G401.6 (cell line): ENCODE results near the gene RNU2-63P.
"Not testable (repeated sequence)": the region's sequence is repeated elsewhere in the genome, so short reads cannot be mapped to it uniquely, and the experiment has no call there.

Experiments used
- FAIRE-seq: peaks from 2 replicates; lab custom pipeline; 2012; peaks lifted over from hg19 to GRCh38; lab: Jason Lieb, UNC

RNU2-63P gene

DNA sequence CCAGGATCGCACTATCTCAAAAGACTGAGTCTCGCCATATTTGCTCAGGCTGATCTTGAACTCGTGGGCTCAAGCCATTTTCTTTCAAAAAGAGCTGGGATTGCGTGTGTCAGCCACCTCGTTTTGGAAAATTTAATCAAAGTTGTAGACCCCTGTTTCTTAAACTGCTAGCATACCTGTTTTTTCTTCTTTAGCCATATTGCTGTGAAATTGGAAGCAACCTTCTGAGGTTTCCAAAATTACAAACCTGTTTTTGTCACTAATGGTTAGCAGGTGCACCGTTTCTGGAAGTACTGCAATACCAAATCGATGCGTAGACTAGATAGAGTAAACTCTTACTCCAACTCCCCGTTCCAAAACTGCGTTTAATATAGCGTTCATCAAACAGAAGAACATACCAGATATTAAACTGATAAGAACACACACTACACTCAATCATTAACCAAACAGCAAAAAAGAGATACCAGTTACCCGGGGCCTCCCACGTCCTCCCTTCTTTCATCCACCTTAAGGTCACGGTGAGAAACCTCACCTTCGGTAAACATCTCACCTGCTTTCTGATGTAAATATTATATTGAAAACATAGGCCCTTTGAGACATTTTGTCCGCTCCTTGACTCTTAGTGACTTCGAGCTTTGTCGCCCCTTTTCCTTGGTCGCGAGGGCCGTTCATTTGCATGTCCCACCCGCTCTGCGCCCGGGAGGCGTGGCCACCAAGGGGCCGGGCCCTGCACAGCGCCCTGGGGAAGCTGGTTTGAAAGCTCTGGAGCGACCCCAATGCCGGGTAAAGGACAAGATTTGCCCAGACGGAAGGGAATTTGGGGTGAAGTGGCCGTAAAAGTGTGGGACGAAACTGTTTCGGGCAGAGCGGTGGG, at the start of gene RNU2-63P:
Gene RNU2-63P, minus strand, starts transcription at position 462 of the 874 bp plus-strand sequence.
- peak; percentile 90 for FAIRE-seq

DNA sequence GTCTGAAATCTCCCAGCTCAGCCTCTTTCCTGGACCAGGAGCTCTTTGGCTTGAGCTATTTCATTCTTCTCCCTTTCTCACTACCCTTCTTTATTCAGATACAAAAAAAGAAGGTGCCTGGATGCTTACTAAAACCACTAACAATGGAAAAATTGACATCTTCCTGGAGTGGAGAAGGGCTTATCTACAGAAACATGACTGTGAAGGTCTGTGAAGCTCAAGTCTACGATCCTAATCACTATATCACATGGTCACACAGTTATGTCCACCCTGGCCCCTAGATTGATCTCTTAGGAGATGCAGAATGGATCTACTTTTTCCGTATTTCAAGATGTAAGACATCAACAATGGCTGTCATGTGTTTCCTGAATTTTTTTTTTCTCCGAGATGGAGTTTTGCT, 44.9 kb upstream of the RNU2-63P start:
- FAIRE-seq = no peak

DNA sequence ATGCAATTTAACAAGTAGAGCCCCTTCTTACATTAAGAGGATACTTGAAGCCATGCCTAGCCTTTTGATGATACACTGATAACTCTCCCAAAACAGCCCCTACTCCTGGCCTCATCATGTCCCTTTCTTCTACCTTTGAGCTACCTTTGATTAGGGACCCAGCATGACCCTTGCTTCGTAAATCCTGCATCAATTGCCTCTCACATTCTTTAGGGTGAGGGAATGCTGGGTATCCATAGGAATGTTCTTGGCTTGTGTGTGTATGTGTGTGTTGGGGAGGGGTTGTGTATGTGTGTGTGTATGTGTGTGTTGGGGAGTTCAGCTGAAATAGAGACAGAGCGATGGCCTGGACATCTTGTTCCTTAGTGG, 44.5 kb upstream of the RNU2-63P start:
- FAIRE-seq = no peak

DNA sequence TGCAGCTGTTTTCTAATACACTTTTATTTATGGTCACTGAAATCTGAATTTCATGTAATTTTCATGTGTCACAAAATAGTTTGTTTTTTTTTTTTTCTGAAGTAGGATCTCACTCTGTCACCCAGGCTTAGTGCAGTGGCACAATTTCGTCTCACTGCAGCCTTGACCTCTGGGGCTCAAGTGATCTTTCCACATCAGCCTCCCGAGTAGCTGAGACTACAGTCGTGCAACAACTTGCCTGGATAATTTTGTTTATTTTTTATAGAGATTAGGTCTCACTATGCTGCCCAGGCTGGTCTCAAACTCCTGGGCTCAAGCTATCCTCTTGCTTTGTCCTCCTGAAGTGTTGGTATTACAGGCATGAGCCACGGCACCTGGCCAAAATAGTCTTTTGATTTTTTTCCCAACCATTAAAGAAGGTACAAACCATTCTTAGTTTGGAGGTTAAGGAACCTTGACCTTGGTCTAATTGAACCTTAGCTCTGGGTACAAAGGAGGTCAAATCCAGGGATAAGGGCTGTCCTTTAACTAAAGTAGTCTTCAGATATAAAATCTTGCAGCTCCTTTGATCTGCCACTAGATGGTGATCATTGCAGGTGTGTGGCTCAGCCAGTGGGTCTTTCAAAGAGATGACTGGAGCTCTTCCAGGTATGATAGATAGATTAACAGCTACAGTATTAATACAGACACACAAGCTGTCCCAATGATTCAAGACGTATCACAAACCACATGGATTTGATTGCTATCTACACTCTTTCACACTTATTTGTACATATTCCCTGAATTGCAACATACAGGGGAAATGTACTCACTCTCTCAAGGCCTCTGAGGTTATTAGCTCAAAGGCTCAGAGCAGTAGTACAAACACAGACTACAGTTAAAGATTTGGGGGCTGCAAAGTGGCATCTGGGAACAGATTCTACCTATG, 43.9 kb upstream of the RNU2-63P start:
- peak; percentile 60 for FAIRE-seq

DNA sequence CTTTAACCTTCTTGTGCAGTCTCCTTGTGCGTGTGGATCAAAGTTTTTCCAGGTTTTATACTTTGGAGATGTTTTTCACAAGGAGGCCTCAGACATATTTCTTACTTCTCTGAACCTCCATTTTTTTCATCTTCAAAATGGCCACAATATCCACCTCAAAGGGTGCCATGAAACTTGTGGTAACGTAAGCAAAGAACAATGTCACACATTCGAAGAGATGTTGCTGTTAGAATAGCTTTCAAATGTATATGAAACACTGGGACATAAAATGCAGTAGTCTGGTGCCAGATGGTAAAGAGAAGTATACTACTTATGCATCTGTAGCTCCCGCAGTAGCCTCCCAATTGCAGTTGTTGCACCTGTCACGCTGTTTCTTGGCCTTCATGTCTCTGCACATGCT, 41.8 kb upstream of the RNU2-63P start:
- FAIRE-seq = no peak

DNA sequence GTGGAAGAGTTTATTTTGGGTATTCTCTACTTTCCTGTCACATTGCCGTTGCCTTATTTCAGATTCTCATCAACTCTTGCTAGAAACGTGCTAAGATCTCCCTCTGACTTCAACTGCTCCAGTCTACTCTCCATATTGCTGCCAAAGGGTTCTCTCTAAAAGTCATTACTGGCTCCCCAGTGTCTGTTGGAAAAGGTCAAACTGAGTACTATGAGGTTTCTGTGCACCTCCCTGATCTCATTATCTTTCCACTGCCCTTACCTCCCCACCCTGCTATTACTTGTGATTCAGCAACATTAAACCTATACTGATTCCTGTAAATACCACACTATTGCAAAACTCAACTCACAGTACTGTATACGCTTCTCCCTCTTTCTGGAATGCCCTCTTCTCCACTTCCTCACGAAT, 41.1 kb upstream of the RNU2-63P start:
- FAIRE-seq = no peak

DNA sequence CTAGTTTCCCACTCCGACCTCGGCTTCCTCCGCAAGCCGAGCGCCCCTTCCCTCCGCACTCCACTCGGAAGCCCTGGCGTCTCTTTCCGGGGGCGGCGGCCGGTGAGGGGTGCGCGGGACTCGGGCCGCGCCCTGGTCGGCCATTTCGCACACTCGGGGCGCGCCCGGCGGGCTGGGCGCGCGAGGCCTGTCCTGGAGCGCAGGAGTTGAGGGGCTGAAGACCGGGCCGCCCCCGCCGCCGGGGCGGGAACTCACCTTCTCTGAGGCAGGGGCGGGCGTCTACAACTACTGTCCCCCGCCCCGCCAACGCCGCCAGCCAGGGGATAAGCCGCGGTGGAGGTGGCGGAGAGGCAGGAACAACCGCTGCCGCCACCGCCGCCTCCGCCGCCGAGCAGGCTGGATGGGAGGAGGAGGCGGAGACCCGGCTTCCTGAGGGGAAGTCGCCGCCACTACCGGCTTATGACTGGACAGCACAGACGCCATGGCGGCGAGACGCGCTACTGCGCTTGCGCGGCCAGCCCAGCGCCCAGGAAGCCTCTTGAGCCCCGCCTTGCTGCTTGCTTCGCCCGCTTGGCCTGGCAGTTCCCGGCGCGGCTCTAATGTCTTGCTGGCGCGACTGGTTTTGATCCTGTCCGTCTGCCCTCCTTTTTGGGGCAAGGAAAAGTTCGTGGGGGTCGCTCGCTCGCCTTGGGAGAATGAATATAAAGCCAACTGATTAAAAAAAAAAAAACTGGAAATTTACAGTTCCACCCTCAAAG, 39.2 kb upstream of the RNU2-63P start, which contains the start of gene KRCC1:
Gene KRCC1, minus strand, starts transcription at position 413 of the 758 bp plus-strand sequence. CDS start 27,220 bp downstream, outside the sequence.
- peak; percentile 66 for FAIRE-seq

DNA sequence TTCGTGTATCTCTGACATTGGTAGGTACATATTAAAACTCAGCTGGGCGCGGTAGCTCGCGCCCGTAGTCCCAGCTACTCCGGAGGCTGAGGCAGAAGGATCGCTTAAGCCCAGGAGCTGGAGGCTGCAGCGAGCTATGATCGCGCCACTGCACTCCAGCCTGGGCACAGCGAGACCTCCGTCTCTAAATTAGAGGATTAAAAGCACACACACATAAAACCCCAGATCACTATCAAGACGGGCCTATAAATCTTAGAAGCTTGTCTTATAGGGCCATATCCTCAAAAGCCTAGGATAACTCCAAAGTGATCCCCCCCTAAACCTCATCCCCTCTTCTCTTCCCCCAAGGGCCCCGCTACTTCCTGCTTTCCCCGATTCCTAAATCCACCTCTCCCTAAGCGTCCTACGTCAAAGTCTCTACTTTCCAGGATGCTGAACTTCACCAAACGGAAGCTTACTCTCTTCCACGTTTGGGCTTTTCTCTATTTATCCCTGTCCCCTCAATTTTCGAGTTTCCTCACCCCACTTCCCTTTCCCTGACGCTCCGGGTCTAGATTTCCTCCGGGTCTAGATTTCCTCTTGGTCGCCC, 38.5 kb upstream of the RNU2-63P start:
- FAIRE-seq = no peak

DNA sequence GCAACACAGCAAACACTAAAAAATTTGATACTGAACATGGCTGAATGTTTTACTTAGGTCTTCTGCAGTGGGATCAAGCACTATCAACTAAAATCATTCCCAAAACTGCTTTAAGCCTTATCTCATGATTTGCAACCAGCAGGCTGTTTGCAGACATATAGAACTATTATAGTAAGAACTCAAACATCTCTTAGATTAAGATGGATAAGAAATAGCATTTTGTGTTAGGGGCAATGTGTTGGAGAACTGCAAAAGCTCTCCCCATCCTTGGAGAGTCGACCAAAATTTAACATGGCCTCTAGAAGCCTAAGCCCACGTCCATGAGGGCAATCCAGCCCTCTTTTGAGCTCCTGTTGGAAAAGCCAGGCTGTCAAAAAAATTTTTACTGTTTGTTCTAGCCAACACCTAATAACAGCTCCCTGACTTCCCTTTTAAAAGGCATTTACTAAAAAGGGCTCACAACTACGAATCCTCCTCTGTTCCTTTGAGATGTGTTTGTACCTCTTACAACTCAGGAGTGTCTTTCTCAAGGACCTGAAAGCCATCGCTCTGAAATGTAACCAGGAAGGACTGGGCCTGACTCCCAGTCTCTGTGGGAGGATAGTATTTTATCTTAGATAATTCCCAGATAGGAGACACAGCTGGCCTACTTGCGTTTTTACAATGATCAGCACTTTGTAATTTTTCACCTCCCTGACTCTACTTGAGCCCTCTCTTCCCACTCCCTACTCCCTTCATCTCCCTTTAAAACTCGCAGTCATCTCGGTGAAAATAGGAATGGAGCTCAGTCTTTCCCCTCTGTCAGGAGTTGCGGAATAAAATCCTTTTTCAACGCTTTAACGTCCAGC, 37.8 kb upstream of the RNU2-63P start:
- FAIRE-seq = no peak

DNA sequence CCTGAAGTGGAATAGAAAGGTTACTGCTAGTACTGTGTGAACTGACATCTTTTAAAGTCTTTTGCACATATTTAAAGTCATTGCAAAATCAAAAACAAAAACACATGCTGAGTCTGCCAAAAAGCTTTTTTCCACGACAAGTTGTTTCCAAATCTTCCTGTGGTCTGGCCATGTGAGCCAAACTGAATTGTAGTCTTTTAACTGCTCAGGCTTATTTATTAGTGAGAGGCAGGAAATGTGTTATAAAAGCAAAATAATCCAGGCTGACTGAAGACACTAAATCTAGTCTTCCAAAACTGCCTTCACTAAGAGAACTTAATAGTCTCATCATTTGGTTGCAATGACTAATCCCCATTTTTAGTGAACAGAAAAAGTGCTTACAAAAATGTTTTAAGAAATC, 36.9 kb upstream of the RNU2-63P start:
- FAIRE-seq = no peak

DNA sequence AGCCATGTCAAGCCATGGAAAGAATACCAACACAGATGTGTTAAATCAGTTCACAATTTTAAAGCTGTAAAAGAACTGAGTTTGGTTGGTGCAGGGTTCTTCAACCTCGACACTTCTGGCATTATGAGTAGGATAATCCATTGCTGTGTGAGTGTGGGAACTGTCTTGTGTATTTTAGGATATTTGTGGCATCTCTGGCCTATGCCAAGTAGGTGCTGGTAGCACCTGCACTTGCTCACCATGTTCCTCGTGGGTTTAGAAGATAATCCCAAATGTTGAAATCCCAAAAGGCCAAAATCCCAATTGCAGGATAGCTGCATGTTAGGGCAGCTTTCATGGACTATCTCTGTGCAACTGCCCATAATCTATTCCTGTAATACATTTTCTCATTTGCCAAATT, 35.4 kb upstream of the RNU2-63P start:
- FAIRE-seq = no peak

DNA sequence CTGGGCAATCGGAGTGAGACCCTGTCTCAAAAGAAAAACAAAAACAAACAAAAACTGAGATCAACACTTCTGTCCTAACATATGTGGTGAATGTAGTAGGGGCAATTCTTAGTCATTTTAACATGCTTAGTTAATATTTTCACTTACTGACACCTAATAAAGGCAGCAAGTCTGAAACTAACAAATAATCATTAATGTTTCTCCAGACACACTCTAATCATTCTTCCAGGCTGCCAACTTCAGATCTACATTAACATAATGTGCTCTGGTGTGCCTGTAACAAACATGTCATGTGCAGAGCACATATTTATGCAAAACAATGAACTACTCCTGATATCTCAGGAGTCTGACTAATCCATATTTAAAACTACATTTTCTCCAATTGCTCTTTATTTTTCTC, 33.3 kb upstream of the RNU2-63P start:
- FAIRE-seq = no peak

DNA sequence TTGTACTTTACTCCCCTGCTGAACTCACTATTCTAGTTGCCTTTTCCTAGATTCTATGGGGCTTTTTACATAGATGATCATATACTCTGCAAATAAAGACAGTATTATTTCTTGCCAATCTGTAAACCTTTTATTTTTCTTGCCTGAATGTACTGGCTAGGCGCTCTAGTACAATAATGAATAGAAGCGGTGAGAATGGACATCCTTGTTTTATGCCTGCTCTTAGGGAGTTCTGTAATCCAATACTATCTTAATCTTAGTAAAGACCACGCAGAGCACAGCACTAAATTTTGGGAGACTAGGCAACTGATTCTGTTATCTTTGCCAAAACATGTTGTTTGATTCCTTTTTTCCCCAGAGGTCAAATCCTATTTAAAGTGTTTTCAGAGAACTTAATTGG, 32.2 kb upstream of the RNU2-63P start:
- no peak for FAIRE-seq

DNA sequence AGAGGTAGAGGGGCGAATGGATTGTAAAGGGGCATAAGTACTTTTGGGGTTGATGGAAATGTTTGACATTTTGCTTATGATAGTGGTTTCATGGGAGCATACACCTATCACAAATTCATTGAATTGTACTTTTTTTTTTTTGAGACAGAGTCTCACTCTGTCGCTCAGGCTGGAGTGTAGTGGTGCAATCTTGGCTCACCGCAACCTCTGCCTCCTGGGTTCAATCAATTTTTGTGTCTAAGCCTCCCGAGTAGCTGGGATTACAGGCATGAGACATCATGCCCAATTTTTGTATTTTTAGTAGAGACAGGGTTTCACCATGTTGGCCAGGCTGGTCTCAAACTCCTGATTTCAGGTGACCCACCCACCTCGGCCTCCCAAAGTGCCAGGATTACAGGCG, 29.2 kb upstream of the RNU2-63P start:
- not testable (repeated sequence) for FAIRE-seq

DNA sequence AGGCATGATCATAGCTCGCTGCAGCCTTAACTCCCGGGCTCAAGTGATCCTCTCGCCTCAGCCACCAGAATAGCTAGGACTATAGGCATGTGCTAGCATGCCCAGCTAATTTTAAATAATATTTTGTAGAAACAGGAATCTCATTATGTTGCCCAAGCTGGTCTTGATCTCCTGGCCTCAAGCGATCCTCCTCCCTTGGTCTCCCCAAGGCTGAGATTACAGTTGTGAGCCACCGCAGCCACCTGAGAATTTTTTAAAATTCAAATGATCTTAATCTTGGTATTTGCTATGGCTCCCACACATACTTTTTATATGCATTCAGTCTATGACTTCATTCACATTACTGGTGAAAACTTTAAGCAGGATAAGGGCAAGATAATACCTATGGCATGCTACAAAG, 26.1 kb upstream of the RNU2-63P start:
- FAIRE-seq = no peak

DNA sequence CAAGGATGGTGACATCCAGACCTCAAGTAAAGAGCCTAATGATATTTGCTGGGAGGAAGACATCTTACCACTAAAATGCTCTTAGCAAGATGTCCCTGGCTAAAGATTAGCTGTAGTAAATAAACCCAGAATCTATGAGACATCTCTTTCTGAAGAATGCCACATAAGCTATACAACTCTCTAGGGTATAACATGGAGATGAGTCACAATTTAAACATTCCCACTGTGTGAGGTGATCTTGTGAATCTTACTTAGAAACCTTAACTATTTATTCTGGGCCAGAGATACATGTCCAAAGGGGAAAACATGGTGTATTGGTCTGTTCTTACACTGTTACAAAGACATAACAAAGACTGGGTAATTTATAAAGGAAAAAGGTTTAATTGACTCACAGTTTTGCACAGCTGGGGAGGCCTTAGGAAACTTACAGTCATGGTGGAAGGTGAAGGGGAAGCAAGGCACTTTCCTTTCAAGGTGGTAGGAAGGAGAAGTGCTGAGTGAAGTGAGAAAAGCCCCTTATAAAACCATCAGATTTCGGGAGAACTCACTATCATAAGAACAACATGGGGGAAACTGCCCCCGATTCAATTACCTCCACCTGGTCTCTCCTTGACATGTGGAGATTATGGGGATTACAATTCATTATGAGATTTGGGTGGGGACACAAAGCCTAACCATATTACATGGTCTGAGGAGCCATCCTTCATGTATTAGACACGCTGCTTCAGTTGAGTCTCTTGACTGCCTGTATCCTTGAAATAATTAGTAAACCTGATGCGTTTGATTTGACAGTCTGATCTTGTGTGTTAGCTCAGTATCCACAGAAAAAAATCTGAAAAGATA, 22.1 kb upstream of the RNU2-63P start:
- no peak for FAIRE-seq

DNA sequence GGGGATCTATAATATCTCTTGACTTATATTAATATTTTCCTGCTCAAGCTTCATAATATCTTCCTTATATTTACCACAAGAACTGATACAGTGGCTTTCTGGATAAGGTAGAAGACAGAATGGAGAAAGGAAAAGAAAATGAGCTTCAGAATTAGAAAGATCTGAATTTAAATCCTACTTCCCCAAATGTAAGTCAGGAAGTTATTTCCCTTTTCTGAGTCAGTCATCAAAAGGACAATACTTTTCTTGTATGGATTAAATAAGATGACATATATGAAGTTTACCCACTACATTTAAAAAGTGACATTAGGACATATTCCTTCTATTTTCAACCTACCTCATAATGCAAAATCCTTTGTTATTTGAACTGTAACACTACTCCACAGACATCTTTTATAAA, 20.3 kb upstream of the RNU2-63P start:
- no peak for FAIRE-seq

DNA sequence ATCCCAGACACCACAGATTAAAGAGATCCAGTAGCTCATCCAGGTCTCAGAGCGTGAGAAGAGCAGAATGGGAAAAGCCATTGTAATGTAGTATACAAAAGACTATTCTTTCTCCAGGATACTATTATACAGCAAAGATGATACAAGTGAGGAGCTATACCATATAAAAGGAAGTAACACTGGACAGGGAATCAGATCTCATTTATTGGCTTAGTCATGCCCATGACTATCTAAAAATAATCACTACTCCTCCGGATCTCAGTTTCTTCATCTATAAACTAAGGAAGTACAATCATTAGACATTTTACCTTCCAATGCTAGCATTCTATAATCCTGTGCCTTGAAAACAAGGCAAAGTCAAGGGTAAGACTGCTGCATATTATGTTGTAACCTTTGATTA, 19.8 kb upstream of the RNU2-63P start:
- no peak for FAIRE-seq

DNA sequence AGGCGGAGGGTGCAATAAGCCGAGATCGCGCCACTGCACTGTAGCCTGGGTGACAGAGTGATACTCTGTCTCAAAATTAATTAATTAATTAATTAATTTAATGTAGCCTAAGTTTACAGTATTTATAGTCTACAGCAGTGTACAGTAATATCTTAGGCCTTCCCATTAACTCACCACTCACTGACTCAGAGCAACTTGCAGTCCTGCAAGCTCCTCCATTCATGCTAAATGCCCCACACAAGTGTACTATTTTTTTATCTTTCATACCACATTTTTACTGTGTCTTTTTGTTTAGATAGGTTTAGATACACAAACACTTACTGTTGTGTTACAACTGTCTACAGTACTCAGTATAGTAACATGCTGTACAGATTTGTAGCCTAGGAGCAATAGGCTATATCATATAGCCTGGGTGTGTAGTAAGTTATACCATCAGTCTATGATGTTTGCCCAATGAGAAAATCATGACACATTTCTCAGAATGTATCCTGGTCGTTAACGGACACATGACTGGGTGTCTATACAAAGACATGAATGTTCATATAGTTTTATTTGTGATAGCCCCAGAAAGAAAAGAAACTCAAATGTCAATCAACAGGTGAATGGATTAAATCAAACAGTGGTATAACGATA, 15.8 kb upstream of the RNU2-63P start:
- no peak for FAIRE-seq

DNA sequence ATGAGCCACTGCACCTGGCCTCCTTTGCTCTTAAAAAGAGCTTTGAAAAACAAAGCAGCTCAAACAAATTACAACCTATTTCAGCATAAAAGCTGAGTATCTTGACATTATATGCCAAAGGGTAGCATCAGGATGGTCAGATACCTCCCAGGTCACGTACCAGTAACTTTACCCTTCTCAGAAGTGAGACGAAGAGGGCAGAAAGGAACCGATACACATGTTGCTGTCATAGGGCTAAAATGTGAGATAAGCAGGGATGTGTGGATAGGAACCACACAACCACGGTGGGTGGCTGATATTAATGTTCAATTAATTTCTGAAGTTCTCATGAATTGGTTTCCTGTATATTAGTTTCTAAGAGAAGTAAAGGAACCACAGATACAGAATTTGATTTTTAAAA, 12.6 kb upstream of the RNU2-63P start:
- FAIRE-seq = no peak
